GM12874 (cell line): ENCODE measurements around the gene ETHE1.

Experiments
- CTCF ChIP-seq: IDR thresholded peaks from 2 replicates; pipeline ENCODE4 v1.5.1; 2011; ENCODE audit warnings: low read depth, mild to moderate bottlenecking, control low read depth, low read length, moderate library complexity; ENCODE audit not compliant: insufficient read depth

ETHE1 gene

GRCh38 chr19:43526884-43527859 is at the start of gene ETHE1:
ETHE1 (minus strand) TSS chr19:43527201; CDS start chr19:43527177, 24 bp downstream.
- TF ChIP-seq CTCF, result no peak

GRCh38 chr19:43575955-43576878 is 49.2 kb upstream of the ETHE1 start:
- TF ChIP-seq CTCF, result no peak

- TF ChIP-seq CTCF, result no peak
These were observed 48.4 kb upstream of the ETHE1 start, which contains the start of the genes PINLYP and XRCC1 for GRCh38 chr19:43575156-43575950. PINLYP (plus strand) TSS chr19:43575801; CDS start chr19:43577192, 1,391 bp downstream. XRCC1 (minus strand) TSS chr19:43575527; CDS start chr19:43575458, 69 bp downstream.

GRCh38 chr19:43574424-43575155 is 47.6 kb upstream of the ETHE1 start:
- no peak for TF ChIP-seq CTCF

- TF ChIP-seq CTCF, result no peak
These were observed 45.2 kb upstream of the ETHE1 start for GRCh38 chr19:43572171-43572588.

GRCh38 chr19:43570174-43570791 is 43.3 kb upstream of the ETHE1 start:
- TF ChIP-seq CTCF, result no peak
